GM21528 (cell line): ENCODE results near the gene CRHBP.

ENCODE experiments used
- ATAC-seq: cut with Tn5 transposase; IDR thresholded peaks from one replicate; pipeline ENCODE4 v1.9.1; 2021; ENCODE audit warnings: mild to moderate bottlenecking, moderate library complexity; ENCODE audit not compliant: unreplicated experiment, low FRiP score

Gene CRHBP

DNA sequence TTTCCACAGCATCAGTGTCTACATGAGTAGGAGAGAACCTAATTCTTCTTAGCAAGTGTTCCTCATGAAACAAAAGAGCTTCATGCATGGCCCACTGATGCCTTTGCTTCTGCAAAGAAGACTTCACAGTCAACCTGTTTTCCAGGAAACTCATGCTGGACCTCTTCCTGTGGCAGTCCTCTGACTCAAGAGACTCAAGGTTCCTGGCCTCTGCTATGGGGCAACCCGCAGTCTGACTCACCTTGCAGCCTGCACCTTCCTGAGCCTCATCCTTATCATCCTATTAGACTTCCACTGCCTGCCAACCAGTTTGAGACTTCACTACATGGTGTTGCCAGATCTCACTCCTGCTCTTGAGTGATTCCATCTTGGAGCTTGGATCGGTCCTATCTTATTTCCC is 59.8 kb downstream of the CRHBP start:
- no peak for ATAC-seq

DNA sequence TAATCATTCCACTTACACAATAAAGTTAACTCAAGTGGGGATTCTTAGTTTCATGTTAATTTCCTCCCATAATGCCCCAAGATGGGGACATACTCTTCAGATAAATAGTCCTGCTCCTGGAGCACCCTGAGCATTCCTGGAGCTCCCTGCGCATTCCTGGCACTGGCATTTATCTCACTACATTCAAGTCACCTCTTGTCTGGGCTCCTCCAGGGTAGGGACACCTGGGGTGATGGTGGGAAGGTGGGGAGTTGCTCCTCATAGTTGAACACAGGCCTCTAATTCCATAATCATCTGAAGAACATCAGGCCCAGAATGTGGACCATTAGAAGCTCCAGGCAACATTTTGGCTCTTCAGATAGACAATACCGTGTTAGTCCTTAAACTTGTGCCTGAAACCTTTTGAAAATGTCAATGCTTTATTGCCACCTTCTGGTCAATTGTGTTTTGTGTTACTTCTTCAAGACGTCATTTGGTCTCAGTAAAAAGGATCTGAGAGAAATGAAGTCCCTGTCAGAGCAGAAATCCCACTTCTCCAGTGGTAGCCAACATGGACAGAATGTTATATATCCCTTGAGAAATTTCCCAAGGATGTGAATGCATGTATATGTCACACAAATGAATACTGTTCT is 63.2 kb downstream of the CRHBP start:
- no peak for ATAC-seq

GRCh38 chr5:77016962-77017361 is 64.1 kb downstream of the CRHBP start:
- ATAC-seq: no peak

DNA sequence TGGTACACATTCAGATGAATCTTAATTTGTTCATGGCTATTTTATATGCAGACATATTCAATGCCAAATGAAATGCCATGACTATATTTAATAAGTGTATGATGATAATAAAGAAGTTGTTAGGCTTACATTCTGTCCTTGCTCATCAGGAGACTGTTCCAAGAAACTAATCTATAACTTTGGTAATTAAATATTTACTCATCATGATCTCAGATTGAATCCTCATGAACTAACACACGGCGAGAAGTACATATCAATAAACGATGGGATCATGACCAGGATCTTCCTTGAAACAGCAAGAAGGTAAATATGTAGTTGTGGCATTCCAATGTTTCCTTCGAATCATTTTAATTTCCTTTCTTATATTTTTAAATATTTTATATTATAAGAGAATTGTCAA is 64.8 kb downstream of the CRHBP start:
- no peak for ATAC-seq
